Stimulated activated CD4-positive, alpha-beta T cell treated with anti-CD3 and anti-CD28 coated beads, TNF-alpha, amount 100 ng/mL, for 48 hours (primary cell): ENCODE measurements around the gene MIOX.

Experiments used
- DNase-seq, 3 donors: peaks; one replicate each; pipeline ENCODE4 v3.0.0-alpha.2; 2020; ENCODE audit warnings: low read depth in 3 of 3

The MIOX gene

DNA sequence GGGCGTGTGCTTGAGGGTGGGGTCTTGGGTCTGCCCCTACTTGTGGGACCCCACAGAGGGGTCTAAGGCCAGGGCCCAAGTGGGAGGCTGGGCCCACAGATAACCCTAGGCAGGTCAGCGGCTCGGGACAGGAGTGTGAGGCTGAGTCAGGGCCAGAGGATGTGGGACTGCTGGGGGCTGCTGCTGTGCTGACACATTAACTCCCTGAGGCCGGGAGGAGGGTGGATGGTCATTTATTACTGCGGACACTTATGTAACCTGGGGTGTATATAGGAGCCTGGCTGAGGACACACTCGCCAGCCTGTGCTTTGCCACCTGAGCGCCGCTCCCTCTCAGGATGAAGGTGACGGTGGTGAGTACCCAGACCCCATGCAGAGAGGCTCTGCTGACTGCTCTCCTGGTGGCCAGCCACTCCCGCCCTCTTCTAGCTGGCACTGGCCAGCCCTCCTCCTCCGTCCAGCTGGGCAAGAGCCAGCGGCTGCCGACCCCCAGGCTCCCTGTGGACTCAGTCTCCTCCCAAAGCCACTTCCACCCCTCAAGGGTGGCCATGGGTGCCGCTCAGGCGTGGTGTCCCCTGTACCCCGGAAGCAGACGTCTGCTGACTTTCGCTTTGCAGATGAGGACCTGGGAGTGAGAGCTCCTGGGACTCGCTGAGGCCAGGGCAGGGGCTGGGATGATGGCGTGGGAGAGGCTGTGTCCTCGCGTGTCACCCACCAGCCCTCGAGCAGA, at the start of gene MIOX:
TSS of gene MIOX (plus strand) at position 299 of the 729 bp plus-strand sequence. CDS start at position 338, 39 bp downstream.
- no peak for DNase-seq

DNA sequence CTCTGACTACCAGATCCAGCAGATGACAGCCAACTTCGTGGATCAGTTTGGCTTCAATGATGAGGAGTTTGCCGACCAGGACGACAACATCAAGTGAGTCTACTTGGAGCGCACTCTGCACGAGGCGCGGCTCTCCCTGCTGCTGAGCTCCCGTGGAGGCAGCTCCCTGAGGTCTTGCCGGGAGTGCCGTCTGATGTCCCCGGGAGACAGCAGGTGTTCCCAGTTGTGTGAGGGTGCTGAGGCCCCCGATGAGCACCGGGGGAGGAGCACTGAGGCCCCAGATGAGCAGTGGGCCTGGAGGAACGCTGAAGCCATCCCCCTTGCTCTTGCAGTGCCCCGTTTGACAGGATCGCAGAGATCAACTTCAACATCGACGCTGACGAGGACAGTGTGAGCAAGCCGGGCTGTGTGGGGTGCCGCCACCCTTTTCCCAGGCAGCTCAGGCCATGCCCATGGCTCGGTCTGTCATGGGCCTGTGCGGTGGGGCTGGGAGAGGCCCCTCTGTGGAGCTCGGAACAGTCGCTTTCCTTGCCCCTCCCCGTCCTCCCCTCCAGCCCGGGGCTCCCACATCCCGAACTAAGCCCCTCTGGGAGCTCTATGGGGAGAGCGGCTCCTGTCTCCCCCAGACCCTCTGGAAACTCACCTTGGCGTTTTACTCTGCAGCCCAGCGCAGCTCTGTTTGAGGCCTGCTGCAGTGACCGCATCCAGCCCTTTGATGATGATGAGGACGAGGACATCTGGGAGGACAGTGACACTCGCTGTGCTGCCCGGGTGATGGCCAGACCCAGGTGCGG, 49.0 kb upstream of the MIOX start:
- DNase-seq = no peak

DNA sequence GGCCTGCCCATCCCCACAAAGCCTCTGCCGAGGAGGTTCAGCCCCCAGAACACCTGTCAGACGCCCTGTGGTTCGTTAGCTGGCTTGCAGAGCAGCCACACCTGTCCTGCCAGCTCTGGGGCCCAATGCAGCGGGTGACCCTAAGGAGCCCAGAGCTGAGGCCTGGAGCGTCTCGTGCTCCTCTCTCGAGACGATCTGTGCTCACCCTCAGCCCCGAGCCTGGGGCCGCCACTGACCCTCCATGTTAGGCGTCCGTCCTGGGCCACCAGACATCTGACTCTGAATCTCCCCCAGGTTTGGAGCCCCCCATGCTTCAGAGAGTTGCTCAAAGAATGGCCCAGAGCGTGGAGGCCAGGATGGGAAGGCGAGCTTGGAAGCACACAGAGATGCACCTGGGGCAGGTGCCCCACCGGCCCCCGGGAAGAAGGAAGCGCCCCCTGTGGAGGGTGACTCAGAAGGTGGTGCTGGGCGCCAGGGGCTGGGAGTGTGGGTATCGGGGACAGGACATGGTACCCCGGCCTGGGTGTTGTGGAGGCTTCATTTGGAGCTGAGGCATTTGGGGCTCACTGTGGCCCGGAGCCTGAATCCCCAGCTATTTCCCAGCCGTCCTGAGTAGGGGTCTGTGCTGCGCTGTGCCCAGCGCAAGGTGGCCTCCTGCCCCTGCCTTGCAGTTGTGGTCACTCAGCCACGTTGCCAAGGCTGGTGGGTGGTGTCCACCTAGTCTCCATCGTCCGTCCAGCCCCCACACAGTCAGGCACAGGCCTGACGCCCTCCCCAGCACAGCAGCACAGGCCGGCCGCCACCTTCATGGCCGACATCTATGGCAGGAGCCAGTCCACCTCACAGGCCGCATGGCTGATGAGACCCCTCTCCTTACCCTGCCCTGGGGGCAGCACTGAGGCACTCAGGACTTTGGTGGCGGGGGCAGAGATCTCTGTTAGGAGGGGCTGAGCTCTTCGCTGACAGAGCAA, 48.1 kb upstream of the MIOX start:
- no peak for DNase-seq

DNA sequence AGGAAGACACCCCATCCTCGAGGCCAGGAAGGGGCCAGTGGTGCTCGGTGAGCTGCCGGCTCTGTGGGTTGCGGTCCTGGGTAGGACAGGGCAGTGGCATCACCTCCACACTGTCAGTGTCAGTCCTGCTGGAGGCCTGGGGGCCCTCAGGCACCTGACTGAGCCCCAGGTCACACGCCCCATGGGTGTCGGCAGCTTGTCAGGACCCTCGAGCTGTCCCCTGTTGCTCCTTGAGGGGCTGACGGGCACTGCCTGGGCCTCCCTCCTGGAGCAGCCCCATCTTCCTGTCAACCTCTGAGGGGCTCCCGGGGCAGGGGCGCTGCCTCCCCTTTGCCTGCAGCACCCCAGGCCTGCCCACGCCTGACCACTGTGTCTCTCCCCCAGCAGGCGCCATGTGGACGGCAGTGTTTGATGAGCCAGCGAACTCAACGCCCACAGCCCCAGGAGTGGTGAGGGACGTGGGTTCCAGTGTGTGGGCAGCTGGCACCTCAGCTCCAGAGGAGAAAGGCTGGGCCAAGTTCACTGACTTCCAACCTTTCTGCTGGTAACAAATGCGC, 47.3 kb upstream of the MIOX start:
- DNase-seq = no peak

DNA sequence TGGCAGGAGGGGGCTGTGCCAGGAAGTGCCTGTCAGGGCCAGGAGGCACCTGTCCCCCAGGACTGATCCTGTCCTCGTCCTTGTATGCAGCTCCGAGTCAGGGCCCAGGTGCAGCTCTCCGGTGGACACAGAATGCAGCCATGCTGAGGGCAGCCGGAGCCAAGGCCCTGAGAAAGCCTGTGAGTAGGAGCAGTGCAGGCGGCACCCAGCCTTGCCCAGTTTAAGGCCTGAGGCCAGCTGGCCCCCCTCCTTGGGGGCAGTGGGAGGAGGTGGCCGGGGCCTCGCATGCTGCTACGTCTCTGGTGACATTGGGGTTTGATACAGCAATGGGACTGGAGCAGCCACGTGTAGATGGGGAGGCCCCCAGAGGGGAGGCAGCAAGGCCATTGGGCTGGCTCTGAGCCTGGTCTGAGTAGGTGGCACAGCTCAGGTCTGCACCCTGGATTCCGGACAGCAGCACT, 46.8 kb upstream of the MIOX start:
- DNase-seq = no peak

DNA sequence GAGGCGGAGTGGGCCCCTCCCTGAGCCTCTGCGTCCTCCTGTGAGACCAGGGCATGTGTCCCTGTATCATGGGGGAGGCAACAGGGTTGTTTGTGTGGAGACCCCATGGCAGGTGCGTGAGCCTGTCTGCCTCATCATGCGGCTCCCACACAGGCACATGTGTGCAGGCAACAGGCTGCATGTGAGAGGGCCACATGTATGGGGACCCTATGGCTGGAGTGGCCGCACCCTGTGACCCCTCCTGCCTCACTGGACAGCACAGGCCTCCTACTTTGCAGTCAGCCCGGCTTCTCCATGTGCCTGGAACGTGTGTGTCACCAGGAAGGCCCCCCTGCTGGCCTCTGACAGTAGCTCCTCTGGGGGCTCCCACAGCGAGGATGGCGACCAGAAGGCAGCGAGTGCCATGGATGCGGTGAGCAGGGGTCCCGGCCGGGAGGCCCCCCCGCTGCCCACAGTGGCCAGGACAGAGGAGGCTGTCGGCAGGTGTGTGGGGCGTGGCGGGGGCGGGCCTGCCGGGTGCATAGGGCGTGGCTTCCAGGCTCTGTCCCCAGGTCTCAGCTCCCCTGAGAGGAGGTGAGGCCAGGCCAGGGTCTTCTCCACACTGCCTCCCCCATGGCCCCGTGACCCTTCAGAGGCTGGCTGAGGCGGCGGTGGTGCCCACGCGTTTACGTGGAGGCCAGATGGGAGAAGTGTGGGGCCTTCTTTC, 46.0 kb upstream of the MIOX start:
- no peak for DNase-seq

DNA sequence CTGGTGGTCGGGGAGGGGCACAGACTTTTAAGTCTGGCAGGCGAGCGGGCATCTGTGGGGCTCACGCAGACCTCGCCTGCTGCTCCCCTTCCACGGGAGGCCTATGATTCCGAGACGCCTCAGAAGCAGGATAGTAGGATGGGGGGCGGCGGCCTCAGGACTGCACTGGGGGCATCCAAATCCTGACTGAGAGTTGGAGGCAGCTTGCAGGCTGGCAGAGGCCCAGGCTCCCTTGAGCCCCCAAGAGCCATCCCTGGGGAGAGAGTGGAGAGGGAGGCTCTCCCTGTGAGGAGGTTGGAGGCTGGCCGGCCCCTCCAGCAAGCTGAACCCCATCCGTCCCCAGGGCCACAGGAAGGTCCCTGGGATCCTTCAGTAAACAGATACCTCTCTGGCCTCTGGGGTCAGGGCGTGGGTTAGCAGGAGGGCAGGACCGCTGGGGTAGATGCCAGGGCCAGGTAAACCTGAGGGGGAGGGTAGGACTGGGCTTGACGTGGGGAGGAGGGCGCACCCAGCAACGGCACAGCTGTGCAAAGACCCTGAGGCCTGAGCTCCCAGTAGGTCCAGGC, 45.1 kb upstream of the MIOX start:
- DNase-seq = no peak

DNA sequence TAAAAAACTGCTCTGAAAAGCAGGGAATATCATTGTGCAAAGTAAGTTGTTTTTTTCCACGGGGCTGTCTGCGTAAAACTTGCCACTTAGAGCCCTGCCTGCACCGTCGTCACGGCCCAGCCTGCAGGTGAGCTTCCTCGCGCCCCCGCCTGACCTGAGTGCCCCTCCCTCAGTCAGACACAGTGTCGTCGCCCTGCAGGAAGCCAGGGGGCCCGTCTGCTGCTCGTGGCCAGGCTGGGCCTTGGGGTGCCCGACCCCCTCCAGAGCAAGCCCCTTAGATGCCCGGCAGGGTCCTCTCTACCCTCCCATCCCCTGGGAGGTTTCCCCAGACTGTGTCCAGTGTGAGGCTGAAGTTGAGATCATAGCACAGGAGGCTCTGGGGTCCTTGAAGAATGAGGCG, 43.5 kb upstream of the MIOX start:
- no peak for DNase-seq

DNA sequence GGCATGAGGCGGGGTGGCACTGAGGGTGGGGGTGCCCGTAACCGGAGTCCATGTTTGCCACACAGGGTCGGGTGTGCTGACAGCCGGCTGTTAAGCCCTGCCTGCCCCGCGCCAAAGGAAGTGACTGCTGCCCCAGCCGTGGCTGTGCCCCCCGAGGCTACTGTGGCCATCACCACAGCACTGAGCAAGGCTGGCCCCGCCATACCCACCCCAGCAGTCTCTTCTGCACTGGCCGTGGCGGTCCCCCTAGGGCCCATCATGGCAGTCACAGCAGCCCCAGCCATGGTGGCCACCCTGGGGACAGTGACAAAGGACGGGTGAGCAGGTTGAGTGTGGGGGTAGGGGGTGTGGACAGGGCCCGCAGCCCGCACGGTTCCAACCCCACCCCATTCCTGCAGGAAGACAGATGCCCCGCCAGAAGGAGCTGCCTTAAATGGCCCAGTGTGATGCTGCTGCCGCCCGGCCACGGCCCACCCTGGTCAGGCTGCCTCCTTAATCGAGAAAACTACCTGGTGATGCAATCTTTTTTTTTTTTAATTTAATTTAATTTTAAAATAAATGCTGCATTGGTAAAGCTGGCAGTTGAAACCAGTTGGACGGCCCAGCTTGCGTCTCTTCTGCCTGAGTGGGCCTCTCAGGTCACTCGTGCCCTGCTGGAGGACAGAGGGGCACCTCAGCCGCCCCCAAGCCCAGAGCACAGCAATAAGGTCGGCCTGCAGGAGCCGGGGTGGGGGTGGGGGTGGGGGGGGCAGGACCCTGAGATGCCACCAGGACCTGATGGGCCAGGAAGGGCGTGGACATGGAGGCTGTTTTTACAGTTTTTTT, 42.6 kb upstream of the MIOX start:
- no peak for DNase-seq

DNA sequence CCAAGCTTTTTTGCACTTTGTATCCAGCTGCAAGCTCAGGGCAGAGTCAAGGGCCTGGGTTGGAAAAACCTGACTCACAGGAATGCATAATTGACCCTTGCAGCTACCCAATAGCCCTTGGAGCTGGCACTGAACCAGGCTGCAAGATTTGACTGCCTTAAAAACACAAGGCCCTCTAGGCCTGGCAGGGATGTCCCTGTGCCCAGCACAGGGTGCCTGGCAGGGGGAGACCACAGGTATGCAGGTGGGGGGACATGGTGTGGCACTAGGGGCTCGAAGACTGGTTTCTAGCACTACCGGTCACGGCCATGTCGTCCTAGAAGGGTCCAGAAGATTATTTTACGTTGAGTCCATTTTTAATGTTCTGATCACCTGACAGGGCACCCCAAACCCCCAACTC, 42.0 kb upstream of the MIOX start:
- no peak for DNase-seq

DNA sequence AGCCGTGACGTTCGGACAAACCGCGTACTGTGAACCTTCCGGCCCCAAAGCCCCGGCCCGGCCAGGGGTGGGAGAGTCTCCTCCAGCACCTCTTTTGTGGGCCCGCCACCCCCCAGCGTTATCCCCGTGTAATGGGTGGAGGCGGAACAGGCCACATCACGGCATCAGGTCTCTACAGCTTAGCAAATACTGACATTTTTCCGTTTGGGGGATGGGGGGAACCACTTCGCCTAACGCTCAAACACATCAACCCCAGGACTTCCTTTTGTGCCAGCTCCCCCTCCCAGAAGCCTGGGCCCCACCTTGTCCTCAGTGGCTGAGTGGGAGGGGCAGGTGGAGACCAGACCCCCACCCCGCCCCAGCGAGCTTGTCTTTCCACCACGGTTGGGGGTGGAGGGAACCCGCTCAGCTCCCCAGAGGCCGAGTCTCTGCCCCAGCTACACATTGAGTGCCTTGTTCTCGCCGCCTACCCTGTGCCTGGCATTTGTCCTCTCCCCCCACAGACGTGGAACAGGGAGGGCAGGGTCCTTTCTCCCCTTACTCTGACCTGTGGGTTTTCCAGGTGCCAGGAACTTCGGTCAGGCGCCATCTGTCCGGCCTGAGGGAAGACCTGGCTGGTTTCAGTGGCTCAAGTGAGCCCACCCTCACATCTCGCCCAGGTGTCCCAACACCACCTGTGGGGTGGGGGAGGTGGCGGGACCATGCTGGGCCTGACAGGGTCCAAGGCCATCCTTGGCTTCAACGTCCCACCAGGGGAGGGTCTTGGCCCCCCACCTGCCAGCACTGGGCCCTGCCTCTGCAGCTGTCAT, 41.4 kb upstream of the MIOX start:
- no peak for DNase-seq

DNA sequence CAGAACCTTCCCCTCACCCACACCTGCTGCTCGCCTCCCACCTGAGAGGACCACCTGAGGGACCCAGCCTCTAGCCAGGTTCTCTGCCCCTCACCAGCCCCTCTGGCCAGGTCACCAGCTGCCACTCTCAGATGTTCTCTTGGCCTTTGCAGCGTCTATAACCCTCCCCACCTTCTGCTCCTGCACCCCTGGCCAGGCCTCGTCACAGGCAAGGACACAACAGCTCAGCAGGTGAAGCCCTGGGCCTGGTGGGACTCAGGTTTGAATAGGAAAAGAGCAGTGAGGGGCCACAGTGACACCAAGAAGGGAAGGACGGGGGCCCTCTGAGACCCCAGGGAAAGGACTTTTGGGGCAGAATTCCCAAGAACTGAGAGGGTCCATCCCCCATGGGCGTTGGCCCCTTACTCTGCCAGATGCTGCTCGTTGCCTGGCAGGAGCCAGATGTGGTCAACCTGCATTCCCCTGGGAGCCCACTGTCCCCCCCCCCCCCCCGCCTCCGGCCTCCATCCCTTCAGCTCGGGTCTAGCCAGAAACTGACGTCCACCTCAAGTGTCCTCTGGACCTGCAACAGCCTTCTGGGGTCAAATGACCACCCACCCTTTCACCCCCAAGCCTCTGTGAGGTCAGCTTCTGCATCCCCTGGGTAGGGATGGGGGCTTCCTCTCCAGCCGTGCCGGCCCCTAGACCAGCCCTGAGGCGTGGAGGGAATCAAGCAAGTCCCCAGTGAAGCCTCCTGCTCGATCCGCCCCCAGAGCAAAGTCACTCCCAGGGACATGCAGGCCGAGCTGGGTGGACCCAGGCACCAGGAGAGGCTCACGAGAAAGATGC, 40.6 kb upstream of the MIOX start:
- no peak for DNase-seq

DNA sequence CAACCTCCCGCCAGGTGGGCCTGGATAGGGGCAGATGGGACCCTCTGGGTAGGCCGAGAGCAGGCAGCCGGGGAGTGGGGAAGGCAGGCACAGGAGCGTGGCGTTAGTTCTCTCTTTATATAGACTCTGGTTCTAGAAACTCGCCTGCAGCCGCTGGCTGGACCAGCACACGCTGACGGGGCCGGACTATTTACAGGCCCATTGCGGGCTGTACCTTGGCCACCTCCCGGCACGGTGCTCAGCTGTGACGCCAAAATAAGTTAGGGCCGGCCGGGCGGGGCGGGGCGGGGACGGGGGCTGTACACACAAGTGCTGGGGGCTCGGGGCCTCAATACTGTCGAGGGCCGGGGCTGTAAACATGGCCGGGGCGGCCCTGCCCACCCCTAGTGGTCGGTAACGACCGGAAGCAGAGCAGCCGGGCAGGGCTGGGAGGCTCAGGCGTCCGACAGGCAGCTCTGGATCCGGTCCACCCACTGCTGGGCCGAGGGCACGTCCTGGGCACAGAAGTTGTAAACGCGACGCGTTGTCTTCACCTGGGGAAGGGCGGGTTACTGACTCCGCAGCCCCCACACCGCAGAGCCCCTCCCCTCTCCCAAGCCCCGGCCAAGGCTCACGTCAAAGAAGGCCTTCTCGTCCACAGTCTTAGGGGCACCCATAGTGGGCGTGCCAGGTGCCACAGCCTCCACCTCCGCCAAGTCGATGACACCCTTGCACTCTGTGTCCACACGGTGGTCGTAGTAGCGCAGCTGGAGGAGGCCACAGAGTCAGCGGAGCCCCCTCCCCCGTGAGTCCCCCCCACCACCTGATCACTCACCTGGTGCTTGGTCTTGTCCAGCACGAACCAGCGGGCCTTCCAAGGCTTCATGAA, 39.7 kb upstream of the MIOX start:
- no peak for DNase-seq

DNA sequence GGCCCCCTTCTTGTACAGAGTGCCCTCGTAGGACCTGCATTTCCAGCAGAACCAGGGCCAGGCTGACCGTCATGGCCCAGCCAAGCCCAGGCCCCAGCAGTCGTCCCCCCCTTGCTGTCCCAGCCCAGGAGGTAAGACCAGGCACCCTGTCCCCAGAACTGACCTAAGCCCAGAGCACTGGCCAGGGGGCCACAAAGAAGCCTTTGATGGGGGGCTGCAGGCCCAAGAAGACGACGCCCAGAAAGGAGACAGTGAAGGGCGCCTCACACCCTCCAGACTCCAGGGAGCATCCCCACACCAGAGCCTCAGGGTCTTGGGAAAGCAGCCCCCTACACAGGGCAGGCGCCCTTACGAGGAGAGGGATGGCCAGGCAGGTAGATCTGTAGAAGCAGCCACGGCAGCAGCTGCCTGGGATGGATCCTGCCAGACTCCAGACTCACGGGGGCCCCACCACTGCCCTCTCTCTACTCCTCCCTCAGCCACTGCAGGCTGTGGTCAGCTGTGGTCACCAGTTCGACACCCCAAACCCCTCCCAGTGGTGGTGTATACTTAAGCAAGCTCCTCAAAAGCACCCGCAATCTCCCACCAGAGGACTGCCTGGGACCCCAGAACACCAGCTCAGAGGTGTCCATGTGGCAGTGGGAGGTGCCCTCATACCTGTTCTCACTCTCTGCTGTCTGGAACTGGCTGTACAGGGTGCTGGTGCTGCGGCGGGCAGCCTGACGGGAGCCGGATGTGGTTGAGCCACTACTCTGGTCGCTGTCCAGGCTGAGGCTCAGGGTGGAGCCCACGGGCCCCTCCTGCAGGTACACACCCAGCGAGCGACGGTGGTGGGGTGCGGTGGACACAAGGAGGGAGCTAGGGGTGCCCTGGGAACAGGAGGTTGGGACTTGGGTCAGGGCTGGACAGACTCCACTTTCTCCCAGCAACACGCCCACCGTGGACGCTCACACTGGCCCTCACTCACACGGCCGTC, 38.8 kb upstream of the MIOX start:
- no peak for DNase-seq

DNA sequence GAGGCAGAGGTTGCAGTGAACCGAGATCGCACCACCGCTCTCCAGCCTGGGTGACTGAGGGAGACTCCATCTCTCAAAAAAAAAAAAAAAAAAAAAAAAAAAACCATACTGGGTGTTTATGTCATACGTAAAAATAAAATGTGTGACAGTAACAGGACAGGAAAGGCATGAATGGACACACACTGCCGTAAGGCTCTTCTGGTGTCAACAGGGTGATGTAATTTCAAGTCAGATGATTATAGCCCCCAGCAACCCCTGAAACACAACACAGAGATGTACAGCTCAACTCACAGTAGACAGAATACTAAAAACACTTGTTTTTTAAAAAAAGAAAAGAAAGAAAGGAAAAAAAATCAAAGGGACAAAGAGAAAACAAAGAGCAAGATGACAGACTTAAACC, 34.0 kb upstream of the MIOX start:
- no peak for DNase-seq

DNA sequence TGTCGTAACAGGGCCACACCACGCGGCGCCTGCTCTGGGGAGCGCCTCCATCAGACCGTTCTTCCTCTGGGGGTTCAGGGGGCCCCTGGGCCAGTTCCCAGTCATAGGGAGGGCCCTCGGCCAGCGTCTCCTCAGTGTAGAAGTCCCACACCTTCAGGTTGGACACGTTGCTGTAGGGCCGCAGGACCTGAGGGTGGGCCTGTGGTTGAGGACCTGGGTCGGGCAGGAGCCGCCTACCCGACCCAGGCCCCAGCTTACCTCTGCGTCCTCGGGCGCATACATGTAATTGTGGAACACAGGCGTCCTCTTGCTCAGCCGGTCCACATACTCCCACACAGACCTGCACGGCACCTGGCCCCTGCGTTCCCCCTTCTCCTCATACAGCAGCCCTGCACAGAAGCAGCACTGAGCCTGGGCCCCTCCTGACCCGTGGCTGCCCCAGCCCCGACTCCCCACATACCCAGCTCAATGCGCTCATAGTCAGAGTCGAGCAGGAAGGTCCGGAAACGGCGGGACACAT, 32.0 kb upstream of the MIOX start:
- no peak for DNase-seq
